OCI-LY3 (cell line): ENCODE results near the gene ANAPC15.

Experiments
- EZH2phosphoT487 ChIP-seq: fragments of 200-600 bp; shearing (Covaris generic); IDR thresholded peaks from 2 replicates; pipeline ENCODE4 v1.6.1; 2018; ENCODE audit warnings: antibody characterized with exemption, mixed run types, low read depth
- TF ChIP-seq, protein P1 (sequence below): fragments of 200-600, 300-600 bp; sonication (generic); IDR thresholded peaks from 2 replicates; pipeline ENCODE4 v1.5.1; 2014; ENCODE audit warnings: antibody characterized with exemption, low read length, low read depth

DNA sequence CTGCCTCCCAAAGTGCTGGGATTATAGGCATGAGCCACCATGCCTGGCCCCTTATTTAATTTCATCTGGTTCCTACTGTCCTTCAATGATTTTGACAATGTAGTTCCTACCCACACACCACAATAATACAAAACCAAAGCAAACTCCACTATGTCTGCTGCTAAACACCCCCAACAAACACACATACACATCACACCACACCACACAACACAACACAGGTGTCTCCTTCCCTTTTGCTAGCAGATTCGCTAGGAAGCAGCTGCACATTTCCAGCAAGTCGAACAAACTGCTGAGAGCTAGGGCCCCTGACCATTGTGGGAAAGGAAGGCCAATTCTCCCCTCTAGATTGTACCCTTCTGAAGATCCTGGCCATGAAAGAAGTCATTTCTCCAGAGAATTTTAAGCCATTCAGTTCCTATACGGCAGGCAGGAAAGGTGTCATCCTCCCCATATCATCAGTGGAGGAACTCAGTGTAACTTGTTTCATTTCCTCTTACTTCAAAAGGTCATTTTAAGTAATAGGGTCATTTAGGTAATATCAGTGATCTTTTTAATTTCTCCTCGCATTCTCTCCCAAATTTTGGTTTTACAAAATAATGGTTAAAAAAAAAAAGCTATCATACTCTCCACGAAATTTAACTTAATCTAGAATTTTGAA, 50.6 kb downstream of the ANAPC15 start:
- TF ChIP-seq, protein P1, sequence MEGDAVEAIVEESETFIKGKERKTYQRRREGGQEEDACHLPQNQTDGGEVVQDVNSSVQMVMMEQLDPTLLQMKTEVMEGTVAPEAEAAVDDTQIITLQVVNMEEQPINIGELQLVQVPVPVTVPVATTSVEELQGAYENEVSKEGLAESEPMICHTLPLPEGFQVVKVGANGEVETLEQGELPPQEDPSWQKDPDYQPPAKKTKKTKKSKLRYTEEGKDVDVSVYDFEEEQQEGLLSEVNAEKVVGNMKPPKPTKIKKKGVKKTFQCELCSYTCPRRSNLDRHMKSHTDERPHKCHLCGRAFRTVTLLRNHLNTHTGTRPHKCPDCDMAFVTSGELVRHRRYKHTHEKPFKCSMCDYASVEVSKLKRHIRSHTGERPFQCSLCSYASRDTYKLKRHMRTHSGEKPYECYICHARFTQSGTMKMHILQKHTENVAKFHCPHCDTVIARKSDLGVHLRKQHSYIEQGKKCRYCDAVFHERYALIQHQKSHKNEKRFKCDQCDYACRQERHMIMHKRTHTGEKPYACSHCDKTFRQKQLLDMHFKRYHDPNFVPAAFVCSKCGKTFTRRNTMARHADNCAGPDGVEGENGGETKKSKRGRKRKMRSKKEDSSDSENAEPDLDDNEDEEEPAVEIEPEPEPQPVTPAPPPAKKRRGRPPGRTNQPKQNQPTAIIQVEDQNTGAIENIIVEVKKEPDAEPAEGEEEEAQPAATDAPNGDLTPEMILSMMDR = no peak
- no peak for TF ChIP-seq EZH2phosphoT487
